HEK293T (cell line): ENCODE measurements around the gene ZNF48.

Source experiments
- ELF4 ChIP-seq: fragments of 450-650 bp; IDR thresholded peaks from 2 replicates; pipeline ENCODE4 v1.6.1; 2017; ENCODE audit warnings: antibody characterized with exemption
- LEF1 ChIP-seq: fragments of 450-650 bp; IDR thresholded peaks from 2 replicates; pipeline ENCODE4 v1.6.1; 2017; ENCODE audit warnings: mild to moderate bottlenecking, borderline replicate concordance
- SUZ12 ChIP-seq: fragments of 450-650 bp; IDR thresholded peaks from 2 replicates; pipeline ENCODE4 v1.6.1; 2016; ENCODE audit warnings: mild to moderate bottlenecking
- TARDBP ChIP-seq: fragments of 450-650 bp; IDR thresholded peaks from 2 replicates; pipeline ENCODE4 v1.6.1; 2016
- ZNF384 ChIP-seq: fragments of 450-650 bp; IDR thresholded peaks from 2 replicates; pipeline ENCODE4 v1.6.1; 2016
- TF ChIP-seq, protein P1 (sequence below): fragments of 450-650 bp; IDR thresholded peaks from 2 replicates; pipeline ENCODE4 v1.6.1; 2016

DNA sequence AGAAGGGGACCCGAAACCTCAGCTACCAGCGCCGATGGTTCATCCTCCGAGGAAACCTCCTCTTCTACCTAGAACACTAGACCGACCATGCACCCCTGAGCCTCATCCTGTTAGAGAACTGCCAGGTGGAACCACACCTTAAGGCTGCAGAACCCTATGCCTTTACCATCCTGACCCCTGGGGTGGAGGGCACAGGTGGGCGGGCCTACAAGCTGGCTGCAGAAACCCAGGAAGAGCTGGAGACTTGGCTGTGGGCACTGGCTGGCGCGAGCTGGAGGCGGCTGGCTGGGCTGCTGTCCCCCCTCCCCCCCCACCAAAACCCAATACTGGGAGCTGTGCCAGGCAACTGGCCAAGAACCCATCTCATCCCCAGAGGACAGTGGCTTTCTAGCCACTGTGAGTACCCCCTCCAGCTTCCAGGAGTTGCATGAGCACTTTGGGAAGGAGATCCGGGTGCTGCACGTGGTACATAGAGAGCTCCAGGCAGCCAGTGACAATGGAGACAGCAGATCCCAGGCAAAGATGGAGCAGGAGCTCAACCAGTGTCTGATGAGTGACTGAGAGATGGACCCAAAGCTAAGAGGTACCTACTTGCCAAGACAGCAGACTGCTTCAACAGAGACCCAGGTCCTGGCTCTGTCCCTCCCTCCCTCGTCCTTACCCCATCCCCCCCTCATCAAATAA is 38.7 kb upstream of the ZNF48 start:
- TF ChIP-seq ELF4 (no peak), LEF1 (no peak), ZNF384 (no peak), SUZ12 (no peak), TARDBP (no peak)
- TF ChIP-seq, protein P1, sequence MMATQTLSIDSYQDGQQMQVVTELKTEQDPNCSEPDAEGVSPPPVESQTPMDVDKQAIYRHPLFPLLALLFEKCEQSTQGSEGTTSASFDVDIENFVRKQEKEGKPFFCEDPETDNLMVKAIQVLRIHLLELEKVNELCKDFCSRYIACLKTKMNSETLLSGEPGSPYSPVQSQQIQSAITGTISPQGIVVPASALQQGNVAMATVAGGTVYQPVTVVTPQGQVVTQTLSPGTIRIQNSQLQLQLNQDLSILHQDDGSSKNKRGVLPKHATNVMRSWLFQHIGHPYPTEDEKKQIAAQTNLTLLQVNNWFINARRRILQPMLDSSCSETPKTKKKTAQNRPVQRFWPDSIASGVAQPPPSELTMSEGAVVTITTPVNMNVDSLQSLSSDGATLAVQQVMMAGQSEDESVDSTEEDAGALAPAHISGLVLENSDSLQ: no peak
